K562 (cell line): Measurements from ENCODE around the gene AJUBA. TPM values are rescaled to one million over a fixed set of nuclear protein-coding genes. Genes with fewer than 3 reads are reported as not detected.

Experiments
- CAMTA2 ChIP-seq: fragments of 250-450 bp; sonication (Bioruptor Pico); conservative IDR thresholded peaks from 2 replicates; pipeline ENCODE4 v1.5.1; 2022
- CBFB ChIP-seq: sonication (generic); formaldehyde crosslinking; IDR thresholded peaks from 2 replicates; pipeline ENCODE4 v1.4.0; 2020; ENCODE audit warnings: mild to moderate bottlenecking, missing genetic modification reagents
- CHD4 ChIP-seq: fragments of 200-600 bp; sonication (generic); IDR thresholded peaks from 3 replicates; pipeline ENCODE4 v1.6.1; 2012; ENCODE audit warnings: low read depth, mild to moderate bottlenecking, mixed read lengths, low read length, inconsistent platforms; ENCODE audit not compliant: insufficient read depth, insufficient replicate concordance, poor library complexity, severe bottlenecking
- DMBX1 ChIP-seq: fragments of 250-450 bp; sonication (Bioruptor Pico); IDR thresholded peaks from 2 replicates; pipeline ENCODE4 v1.8.0; 2022; ENCODE audit warnings: inconsistent platforms, mild to moderate bottlenecking, moderate library complexity, borderline replicate concordance
- JUND ChIP-seq, 2 experiments: IDR thresholded peaks; 2 replicates in 1 of 2; 3 replicates in 1 of 2; pipeline ENCODE4 v1.6.1; 2011; ENCODE audit warnings: borderline replicate concordance in 2 of 2, low read depth in 2 of 2, low read length in 2 of 2, improper control_type of control experiment in 1 of 2, missing biosample characterization in 1 of 2, missing genetic modification characterization in 1 of 2, missing genetic modification reagents in 1 of 2
- RUNX1 ChIP-seq: sonication (generic); IDR thresholded peaks from 2 replicates; pipeline ENCODE4 v1.6.1; 2016; ENCODE audit warnings: antibody characterized with exemption, low read depth
- SNAPC5 ChIP-seq: fragments of 250-450 bp; sonication (Bioruptor Pico); IDR thresholded peaks from 2 replicates; pipeline ENCODE4 v1.8.0; 2021; ENCODE audit warnings: moderate library complexity, mild to moderate bottlenecking, inconsistent platforms
- ZNF165 ChIP-seq: fragments of 250-450 bp; sonication (Bioruptor Pico); IDR thresholded peaks from 2 replicates; pipeline ENCODE4 v1.4.0; 2020; ENCODE audit warnings: borderline replicate concordance
- ZNF311 ChIP-seq: fragments of 250-450 bp; sonication (Bioruptor Pico); IDR thresholded peaks from 2 replicates; pipeline ENCODE4 v1.4.0; 2020; ENCODE audit warnings: mild to moderate bottlenecking, moderate library complexity
- ZNF436 ChIP-seq: fragments of 250-450, 450-650 bp; sonication (Bioruptor Pico); formaldehyde crosslinking; IDR thresholded peaks from 2 replicates; pipeline ENCODE4 v1.7.0; 2020; ENCODE audit warnings: mild to moderate bottlenecking
- polyA plus RNA-seq, 8 experiments: library from polyadenylated mRNA; depleted of rRNA in 4 of 8; stranded (reverse) in 5 of 8; unstranded in 3 of 8; fragments of >200 nt; fragmentation: Nextera tagmentation in 2 of 8; fragmentation: Illumina TruSeq in 1 of 8; extraction: Ambion mirVana in 2 of 8; extraction: Trizol in 1 of 8; gene quantifications; 2 replicates each; pipeline versions ENCODE4 v1.2.1 to v1.2.3, GENCODE V29; 2011 to 2014; ENCODE audit warnings: inconsistent platforms in 1 of 8, missing spikeins in 1 of 8
- total RNA-seq, 7 experiments: library from RNA; depleted of rRNA in 6 of 7; stranded (reverse); fragments of >200 nt in 6 of 7; fragmentation: Illumina TruSeq in 2 of 7; extraction: Trizol in 2 of 7; gene quantifications; 2 replicates each; pipeline versions ENCODE4 v1.2.1 to v1.2.3, GENCODE V29; 2011 to 2021; ENCODE audit warnings: low replicate concordance in 1 of 7
- TF ChIP-seq, protein P1 (sequence below): fragments of 250-450 bp; sonication (Bioruptor Pico); IDR thresholded peaks from 2 replicates; pipeline ENCODE4 v1.4.0; 2020
- TF ChIP-seq, protein P2 (sequence below): fragments of 450-650 bp; IDR thresholded peaks from 2 replicates; pipeline ENCODE4 v1.6.1; 2016; ENCODE audit warnings: missing biosample characterization, missing genetic modification characterization
- TF ChIP-seq, protein P3 (sequence below): sonication (generic); formaldehyde crosslinking; IDR thresholded peaks from 2 replicates; pipeline ENCODE4 v1.8.0; 2023; ENCODE audit warnings: missing genetic modification reagents, mild to moderate bottlenecking, borderline replicate concordance

AJUBA gene
- total and polyA plus RNA-seq, 9 of the 15 experiments (the other 6 are each of a cell fraction or from before 2014, with no cell fraction given): 0.73 to 4.7 (median 2.8) TPM

DNA sequence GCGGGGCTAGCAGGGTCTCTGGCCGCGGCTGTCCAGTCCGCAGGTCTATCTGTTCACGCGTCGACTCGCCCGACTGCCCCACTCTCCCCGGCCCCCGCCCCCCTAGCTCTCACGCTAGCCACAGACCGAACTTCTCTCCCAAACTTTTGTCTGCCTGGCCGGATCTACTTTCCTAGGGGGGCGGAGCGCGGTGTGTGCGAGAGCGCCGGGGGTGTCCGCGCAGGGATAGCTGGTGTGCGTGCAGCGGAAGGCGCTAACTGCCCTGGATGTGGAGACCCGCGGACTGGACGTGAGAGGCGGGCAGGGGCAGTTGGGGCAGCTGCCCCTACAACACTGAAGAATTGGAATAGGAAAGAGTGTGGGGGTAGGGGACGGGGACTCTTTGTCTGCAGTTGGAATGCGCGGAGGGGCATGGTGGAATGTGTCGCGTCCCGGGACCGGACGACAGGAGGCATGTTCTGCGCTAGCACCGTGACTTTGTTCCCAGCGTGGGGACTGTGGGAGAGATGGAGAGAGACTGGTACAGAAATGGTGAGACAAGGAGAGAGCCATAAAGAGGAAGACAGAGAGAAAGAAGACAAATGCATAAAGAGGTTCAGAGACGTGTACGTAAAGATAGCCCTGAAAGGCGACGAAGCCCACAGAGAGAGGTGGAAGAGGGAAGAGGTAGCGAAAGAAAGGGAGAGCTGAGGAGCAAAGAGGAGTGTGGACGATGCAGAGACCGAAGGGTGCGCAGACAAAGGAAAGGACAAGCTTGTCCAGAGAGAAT is at the start of gene AJUBA (continued):
- TF ChIP-seq, protein P1, sequence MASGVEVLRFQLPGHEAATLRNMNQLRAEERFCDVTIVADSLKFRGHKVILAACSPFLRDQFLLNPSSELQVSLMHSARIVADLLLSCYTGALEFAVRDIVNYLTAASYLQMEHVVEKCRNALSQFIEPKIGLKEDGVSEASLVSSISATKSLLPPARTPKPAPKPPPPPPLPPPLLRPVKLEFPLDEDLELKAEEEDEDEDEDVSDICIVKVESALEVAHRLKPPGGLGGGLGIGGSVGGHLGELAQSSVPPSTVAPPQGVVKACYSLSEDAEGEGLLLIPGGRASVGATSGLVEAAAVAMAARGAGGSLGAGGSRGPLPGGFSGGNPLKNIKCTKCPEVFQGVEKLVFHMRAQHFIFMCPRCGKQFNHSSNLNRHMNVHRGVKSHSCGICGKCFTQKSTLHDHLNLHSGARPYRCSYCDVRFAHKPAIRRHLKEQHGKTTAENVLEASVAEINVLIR (CRISPR knock-in tag): peak; percentile 49
- TF ChIP-seq CBFB (peak; percentile 85; the same call in 1 of the 2 replicates), JUND (IDR thresholded peaks at IDR 0.05; ENCODE audit: borderline replicate concordance, low read depth, low read length) (0 out of 2 replicates have a peak, but pooled peaks have one; percentile 7), JUND (tag; IDR thresholded peaks at IDR 0.05; ENCODE audit: borderline replicate concordance, low read depth, low read length) (peak; percentile 31; the same call in 1 of the 3 replicates), CAMTA2 (CRISPR knock-in tag) (no peak), CHD4 (no peak), ZNF165 (CRISPR knock-in tag) (no peak), ZNF436 (no peak), RUNX1 (no peak), SNAPC5 (CRISPR knock-in tag) (no peak), DMBX1 (peak; percentile 64; the same call in 1 of the 2 replicates), ZNF311 (CRISPR knock-in tag) (no peak)
- TF ChIP-seq, protein P2, sequence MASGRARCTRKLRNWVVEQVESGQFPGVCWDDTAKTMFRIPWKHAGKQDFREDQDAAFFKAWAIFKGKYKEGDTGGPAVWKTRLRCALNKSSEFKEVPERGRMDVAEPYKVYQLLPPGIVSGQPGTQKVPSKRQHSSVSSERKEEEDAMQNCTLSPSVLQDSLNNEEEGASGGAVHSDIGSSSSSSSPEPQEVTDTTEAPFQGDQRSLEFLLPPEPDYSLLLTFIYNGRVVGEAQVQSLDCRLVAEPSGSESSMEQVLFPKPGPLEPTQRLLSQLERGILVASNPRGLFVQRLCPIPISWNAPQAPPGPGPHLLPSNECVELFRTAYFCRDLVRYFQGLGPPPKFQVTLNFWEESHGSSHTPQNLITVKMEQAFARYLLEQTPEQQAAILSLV: no peak
- TF ChIP-seq, protein P3, sequence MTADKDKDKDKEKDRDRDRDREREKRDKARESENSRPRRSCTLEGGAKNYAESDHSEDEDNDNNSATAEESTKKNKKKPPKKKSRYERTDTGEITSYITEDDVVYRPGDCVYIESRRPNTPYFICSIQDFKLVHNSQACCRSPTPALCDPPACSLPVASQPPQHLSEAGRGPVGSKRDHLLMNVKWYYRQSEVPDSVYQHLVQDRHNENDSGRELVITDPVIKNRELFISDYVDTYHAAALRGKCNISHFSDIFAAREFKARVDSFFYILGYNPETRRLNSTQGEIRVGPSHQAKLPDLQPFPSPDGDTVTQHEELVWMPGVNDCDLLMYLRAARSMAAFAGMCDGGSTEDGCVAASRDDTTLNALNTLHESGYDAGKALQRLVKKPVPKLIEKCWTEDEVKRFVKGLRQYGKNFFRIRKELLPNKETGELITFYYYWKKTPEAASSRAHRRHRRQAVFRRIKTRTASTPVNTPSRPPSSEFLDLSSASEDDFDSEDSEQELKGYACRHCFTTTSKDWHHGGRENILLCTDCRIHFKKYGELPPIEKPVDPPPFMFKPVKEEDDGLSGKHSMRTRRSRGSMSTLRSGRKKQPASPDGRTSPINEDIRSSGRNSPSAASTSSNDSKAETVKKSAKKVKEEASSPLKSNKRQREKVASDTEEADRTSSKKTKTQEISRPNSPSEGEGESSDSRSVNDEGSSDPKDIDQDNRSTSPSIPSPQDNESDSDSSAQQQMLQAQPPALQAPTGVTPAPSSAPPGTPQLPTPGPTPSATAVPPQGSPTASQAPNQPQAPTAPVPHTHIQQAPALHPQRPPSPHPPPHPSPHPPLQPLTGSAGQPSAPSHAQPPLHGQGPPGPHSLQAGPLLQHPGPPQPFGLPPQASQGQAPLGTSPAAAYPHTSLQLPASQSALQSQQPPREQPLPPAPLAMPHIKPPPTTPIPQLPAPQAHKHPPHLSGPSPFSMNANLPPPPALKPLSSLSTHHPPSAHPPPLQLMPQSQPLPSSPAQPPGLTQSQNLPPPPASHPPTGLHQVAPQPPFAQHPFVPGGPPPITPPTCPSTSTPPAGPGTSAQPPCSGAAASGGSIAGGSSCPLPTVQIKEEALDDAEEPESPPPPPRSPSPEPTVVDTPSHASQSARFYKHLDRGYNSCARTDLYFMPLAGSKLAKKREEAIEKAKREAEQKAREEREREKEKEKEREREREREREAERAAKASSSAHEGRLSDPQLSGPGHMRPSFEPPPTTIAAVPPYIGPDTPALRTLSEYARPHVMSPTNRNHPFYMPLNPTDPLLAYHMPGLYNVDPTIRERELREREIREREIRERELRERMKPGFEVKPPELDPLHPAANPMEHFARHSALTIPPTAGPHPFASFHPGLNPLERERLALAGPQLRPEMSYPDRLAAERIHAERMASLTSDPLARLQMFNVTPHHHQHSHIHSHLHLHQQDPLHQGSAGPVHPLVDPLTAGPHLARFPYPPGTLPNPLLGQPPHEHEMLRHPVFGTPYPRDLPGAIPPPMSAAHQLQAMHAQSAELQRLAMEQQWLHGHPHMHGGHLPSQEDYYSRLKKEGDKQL (CRISPR knock-in tag): no peak
